Measurements from ENCODE around the gene GRIA4.

GRIA4 gene

GRCh38 chr11:105690467-105690866 is 80.6 kb downstream of the GRIA4 start:
- H3K4me3 ChIP-seq (ENCODE audit: low read depth, low read length), result no peak overlapping the region

GRCh38 chr11:105693075-105693759 is 83.3 kb downstream of the GRIA4 start:
- Histone ChIP-seq H3K27me3 (ENCODE audit: control insufficient read depth, insufficient read depth, low read length) (no peaks in the 10 kb centered on the region), H3K4me3 (ENCODE audit: low read depth, low read length) (no peak overlapping the region), H3K27ac (ENCODE audit: low read depth, low read length) (no peak overlapping the region), H3K36me3 (ENCODE audit: control insufficient read depth, insufficient read depth, low read length) (no peaks in the 10 kb centered on the region), H3K4me1 (ENCODE audit: control insufficient read depth, insufficient read depth, low read length) (no peaks in the 10 kb centered on the region; the same call in 1 of the 2 replicates), H3K9ac (ENCODE audit: low read length) (no peak overlapping the region), H3K9me3 (ENCODE audit: control insufficient read depth, insufficient read depth, low read depth, low read length) (no peaks in the 10 kb centered on the region)

More at GRCh38 chr11:105690467-105690866, 80.6 kb downstream of the GRIA4 start:
- Histone ChIP-seq H3K27me3 (ENCODE audit: control insufficient read depth, insufficient read depth, low read length) (no peaks in the 10 kb centered on the region), H3K36me3 (ENCODE audit: control insufficient read depth, insufficient read depth, low read length) (no peaks in the 10 kb centered on the region), H3K4me1 (ENCODE audit: control insufficient read depth, insufficient read depth, low read length) (no peaks in the 10 kb centered on the region), H3K9ac (ENCODE audit: low read length) (no peak overlapping the region), H3K9me3 (ENCODE audit: control insufficient read depth, insufficient read depth, low read depth, low read length) (no peaks in the 10 kb centered on the region), H3K27ac (ENCODE audit: low read depth, low read length) (no peak overlapping the region)

- Histone ChIP-seq H3K27me3 (ENCODE audit: control insufficient read depth, insufficient read depth, low read length) (no peaks in the 10 kb centered on the region), H3K4me3 (ENCODE audit: low read depth, low read length) (no peak overlapping the region)
Measured at GRCh38 chr11:105696000-105696399, 86.1 kb downstream of the GRIA4 start.

GRCh38 chr11:105697291-105697690 is 87.4 kb downstream of the GRIA4 start:
- Histone ChIP-seq H3K27me3 (ENCODE audit: control insufficient read depth, insufficient read depth, low read length) (no peaks in the 10 kb centered on the region), H3K9ac (ENCODE audit: low read length) (no peak overlapping the region), H3K36me3 (ENCODE audit: control insufficient read depth, insufficient read depth, low read length) (no peaks in the 10 kb centered on the region), H3K4me3 (ENCODE audit: low read depth, low read length) (no peak overlapping the region), H3K4me1 (ENCODE audit: control insufficient read depth, insufficient read depth, low read length) (no peaks in the 10 kb centered on the region; the same call in 1 of the 2 replicates), H3K27ac (ENCODE audit: low read depth, low read length) (no peak overlapping the region), H3K9me3 (ENCODE audit: control insufficient read depth, insufficient read depth, low read depth, low read length) (no peaks in the 10 kb centered on the region)

More at GRCh38 chr11:105696000-105696399, 86.1 kb downstream of the GRIA4 start:
- Histone ChIP-seq H3K27ac (ENCODE audit: low read depth, low read length) (no peak overlapping the region), H3K36me3 (ENCODE audit: control insufficient read depth, insufficient read depth, low read length) (no peaks in the 10 kb centered on the region), H3K9me3 (ENCODE audit: control insufficient read depth, insufficient read depth, low read depth, low read length) (no peaks in the 10 kb centered on the region), H3K4me1 (ENCODE audit: control insufficient read depth, insufficient read depth, low read length) (no peaks in the 10 kb centered on the region; the same call in 1 of the 2 replicates), H3K9ac (ENCODE audit: low read length) (no peak overlapping the region)

- no peak overlapping the region for H3K9ac ChIP-seq (ENCODE audit: low read length)
- no peak overlapping the region for H3K4me3 ChIP-seq (ENCODE audit: low read depth, low read length)
Measured at GRCh38 chr11:105699203-105699602, 89.3 kb downstream of the GRIA4 start.

GRCh38 chr11:105700271-105700670 is 90.4 kb downstream of the GRIA4 start:
- Histone ChIP-seq H3K9ac (ENCODE audit: low read length) (no peak overlapping the region), H3K4me3 (ENCODE audit: low read depth, low read length) (no peak overlapping the region), H3K27me3 (ENCODE audit: control insufficient read depth, insufficient read depth, low read length) (no peaks in the 10 kb centered on the region), H3K27ac (ENCODE audit: low read depth, low read length) (no peak overlapping the region), H3K36me3 (ENCODE audit: control insufficient read depth, insufficient read depth, low read length) (no peaks in the 10 kb centered on the region), H3K9me3 (ENCODE audit: control insufficient read depth, insufficient read depth, low read depth, low read length) (no peaks in the 10 kb centered on the region), H3K4me1 (ENCODE audit: control insufficient read depth, insufficient read depth, low read length) (no peaks in the 10 kb centered on the region; the same call in 1 of the 2 replicates)

More at GRCh38 chr11:105699203-105699602, 89.3 kb downstream of the GRIA4 start:
- no peak overlapping the region for H3K27ac ChIP-seq (ENCODE audit: low read depth, low read length)
- H3K9me3 ChIP-seq (ENCODE audit: control insufficient read depth, insufficient read depth, low read depth, low read length), result no peaks in the 10 kb centered on the region
- H3K4me1 ChIP-seq (ENCODE audit: control insufficient read depth, insufficient read depth, low read length), result no peaks in the 10 kb centered on the region; the same call in 1 of the 2 replicates
- H3K27me3 ChIP-seq (ENCODE audit: control insufficient read depth, insufficient read depth, low read length), result no peaks in the 10 kb centered on the region
- H3K36me3 ChIP-seq (ENCODE audit: control insufficient read depth, insufficient read depth, low read length), result no peaks in the 10 kb centered on the region

- Histone ChIP-seq H3K4me1 (ENCODE audit: control insufficient read depth, insufficient read depth, low read length) (no peaks in the 10 kb centered on the region), H3K9me3 (ENCODE audit: control insufficient read depth, insufficient read depth, low read depth, low read length) (no peaks in the 10 kb centered on the region), H3K27ac (ENCODE audit: low read depth, low read length) (no peak overlapping the region), H3K36me3 (ENCODE audit: control insufficient read depth, insufficient read depth, low read length) (no peaks in the 10 kb centered on the region), H3K9ac (ENCODE audit: low read length) (no peak overlapping the region), H3K4me3 (ENCODE audit: low read depth, low read length) (no peak overlapping the region), H3K27me3 (ENCODE audit: control insufficient read depth, insufficient read depth, low read length) (no peaks in the 10 kb centered on the region)
Measured at GRCh38 chr11:105701098-105701497, 91.2 kb downstream of the GRIA4 start.

GRCh38 chr11:105705786-105706530 is 96.1 kb downstream of the GRIA4 start:
- Histone ChIP-seq H3K27me3 (ENCODE audit: control insufficient read depth, insufficient read depth, low read length) (no peaks in the 10 kb centered on the region), H3K4me3 (ENCODE audit: low read depth, low read length) (no peak overlapping the region), H3K4me1 (ENCODE audit: control insufficient read depth, insufficient read depth, low read length) (no peaks in the 10 kb centered on the region), H3K27ac (ENCODE audit: low read depth, low read length) (no peak overlapping the region), H3K36me3 (ENCODE audit: control insufficient read depth, insufficient read depth, low read length) (no peaks in the 10 kb centered on the region), H3K9ac (ENCODE audit: low read length) (no peak overlapping the region), H3K9me3 (ENCODE audit: control insufficient read depth, insufficient read depth, low read depth, low read length) (no peaks in the 10 kb centered on the region)

GRCh38 chr11:105713106-105713505 is 103.2 kb downstream of the GRIA4 start:
- no peaks in the 10 kb centered on the region for H3K4me1 ChIP-seq (ENCODE audit: control insufficient read depth, insufficient read depth, low read length)
- no peaks in the 10 kb centered on the region for H3K9me3 ChIP-seq (ENCODE audit: control insufficient read depth, insufficient read depth, low read depth, low read length)
- no peaks in the 10 kb centered on the region for H3K36me3 ChIP-seq (ENCODE audit: control insufficient read depth, insufficient read depth, low read length)
- H3K27ac ChIP-seq (ENCODE audit: low read depth, low read length), result no peak overlapping the region
- H3K9ac ChIP-seq (ENCODE audit: low read length), result no peak overlapping the region
- no peaks in the 10 kb centered on the region for H3K27me3 ChIP-seq (ENCODE audit: control insufficient read depth, insufficient read depth, low read length)
- no peak overlapping the region for H3K4me3 ChIP-seq (ENCODE audit: low read depth, low read length)

GRCh38 chr11:105713696-105714095 is 103.8 kb downstream of the GRIA4 start:
- no peak overlapping the region for H3K4me3 ChIP-seq (ENCODE audit: low read depth, low read length)
- no peaks in the 10 kb centered on the region for H3K4me1 ChIP-seq (ENCODE audit: control insufficient read depth, insufficient read depth, low read length)
- no peaks in the 10 kb centered on the region for H3K36me3 ChIP-seq (ENCODE audit: control insufficient read depth, insufficient read depth, low read length)
- H3K9ac ChIP-seq (ENCODE audit: low read length), result no peak overlapping the region
- H3K27ac ChIP-seq (ENCODE audit: low read depth, low read length), result no peak overlapping the region
- no peaks in the 10 kb centered on the region for H3K27me3 ChIP-seq (ENCODE audit: control insufficient read depth, insufficient read depth, low read length)
- no peaks in the 10 kb centered on the region for H3K9me3 ChIP-seq (ENCODE audit: control insufficient read depth, insufficient read depth, low read depth, low read length)

GRCh38 chr11:105718641-105719040 is 108.8 kb downstream of the GRIA4 start:
- no peaks in the 10 kb centered on the region for H3K36me3 ChIP-seq (ENCODE audit: control insufficient read depth, insufficient read depth, low read length)
- H3K9me3 ChIP-seq (ENCODE audit: control insufficient read depth, insufficient read depth, low read depth, low read length), result no peaks in the 10 kb centered on the region
- H3K27me3 ChIP-seq (ENCODE audit: control insufficient read depth, insufficient read depth, low read length), result no peaks in the 10 kb centered on the region
- no peak overlapping the region for H3K9ac ChIP-seq (ENCODE audit: low read length)
- no peak overlapping the region for H3K27ac ChIP-seq (ENCODE audit: low read depth, low read length)
- no peaks in the 10 kb centered on the region for H3K4me1 ChIP-seq (ENCODE audit: control insufficient read depth, insufficient read depth, low read length)
- no peak overlapping the region for H3K4me3 ChIP-seq (ENCODE audit: low read depth, low read length)

All from HUES6 (cell line).